Lung (tissue), 12 donors: ENCODE measurements around the gene UPK3A. TPM values are rescaled to one million over a fixed set of nuclear protein-coding genes. Genes with fewer than 3 reads are reported as not detected.
A peak's percentile ranks its signal among the peaks of the same experiment; 100 is the strongest.

Experiments
- ATAC-seq: fragments of 200-7000 bp; cut with Tn5 transposase; one replicate; pipeline ENCODE4 v1.9.1; 2020; ENCODE audit warnings: moderate number of reproducible peaks; ENCODE audit not compliant: insufficient read depth, low FRiP score
- DNase-seq, 3 donors: peaks; one replicate each; pipeline ENCODE4 v3.0.0-alpha.2; 2013 to 2017
- H3K27ac ChIP-seq, 2 donors: one replicate each; pipeline ENCODE4 v1.5.1; 2013; ENCODE audit warnings: mild to moderate bottlenecking in 2 of 2, moderate library complexity in 2 of 2, control low read depth in 1 of 2, inconsistent platforms in 1 of 2, low read depth in 1 of 2, low read length in 1 of 2
- H3K27me3 ChIP-seq, 3 donors: one replicate each; pipeline ENCODE4 v1.5.1; 2013; ENCODE audit warnings: low read length in 2 of 3; ENCODE audit not compliant: control insufficient read depth in 3 of 3, insufficient read depth in 3 of 3
- H3K36me3 ChIP-seq, 4 donors: one replicate each; pipeline ENCODE4 v1.5.1; 2013; ENCODE audit warnings: low read length in 4 of 4, mild to moderate bottlenecking in 1 of 4, moderate library complexity in 1 of 4; ENCODE audit not compliant: control insufficient read depth in 4 of 4, insufficient read depth in 4 of 4
- H3K4me1 ChIP-seq, 5 donors: one replicate each; pipeline ENCODE4 v1.5.1; 2013; ENCODE audit warnings: low read length in 5 of 5, mild to moderate bottlenecking in 2 of 5, moderate library complexity in 1 of 5; ENCODE audit not compliant: control insufficient read depth in 5 of 5, insufficient read depth in 5 of 5
- H3K4me3 ChIP-seq: one replicate; pipeline ENCODE4 v1.5.1; 2013; ENCODE audit warnings: mild to moderate bottlenecking, control low read depth, moderate library complexity
- H3K9ac ChIP-seq, 2 donors: one replicate each; pipeline ENCODE4 v1.5.1; 2013; ENCODE audit warnings: low read length in 2 of 2, control low read depth in 1 of 2; ENCODE audit not compliant: insufficient read depth in 1 of 2
- H3K9me3 ChIP-seq, 4 donors: one replicate each; pipeline ENCODE4 v1.5.1; 2013; ENCODE audit warnings: low read length in 3 of 4, mild to moderate bottlenecking in 1 of 4, moderate library complexity in 1 of 4; ENCODE audit not compliant: control insufficient read depth in 4 of 4, insufficient read depth in 3 of 4
- CTCF ChIP-seq: IDR thresholded peaks from 2 replicates; pipeline ENCODE4 v1.5.1; 2012; ENCODE audit warnings: mild to moderate bottlenecking; ENCODE audit errors: control extremely low read depth, extremely low read depth
- WGBS, 2 donors: extraction: QIAGEN DNeasy Blood & Tissue Kit; methylation state at CpG; one replicate each; pipeline ENCODE4 v1.1.7; 2013; 5-methylcytosine and 5-hydroxymethylcytosine counted together
- polyA plus RNA-seq, 2 donors: library from polyadenylated mRNA; stranded (reverse); fragments of 200-250 nt; gene quantifications; one replicate each; pipeline ENCODE4 v1.2.1, GENCODE V29; 2013
- total RNA-seq, 2 donors: library from RNA; depleted of rRNA in 1 of 2; stranded (reverse); fragments of >200 nt in 1 of 2; gene quantifications; one replicate each; pipeline ENCODE4 v1.2.1, GENCODE V29; 2014 to 2021
- donor health status: control.
- donor health status: control.
- donor health status: Bipolar disorder and iron deficiency.
- donor health status: healthy.
- donor health status: DM: yes; HTN: yes; CAD: no.

Gene UPK3A
- total and polyA plus RNA-seq, 4 donors, result 0.30 to 0.55 TPM; not detected in 2

DNA sequence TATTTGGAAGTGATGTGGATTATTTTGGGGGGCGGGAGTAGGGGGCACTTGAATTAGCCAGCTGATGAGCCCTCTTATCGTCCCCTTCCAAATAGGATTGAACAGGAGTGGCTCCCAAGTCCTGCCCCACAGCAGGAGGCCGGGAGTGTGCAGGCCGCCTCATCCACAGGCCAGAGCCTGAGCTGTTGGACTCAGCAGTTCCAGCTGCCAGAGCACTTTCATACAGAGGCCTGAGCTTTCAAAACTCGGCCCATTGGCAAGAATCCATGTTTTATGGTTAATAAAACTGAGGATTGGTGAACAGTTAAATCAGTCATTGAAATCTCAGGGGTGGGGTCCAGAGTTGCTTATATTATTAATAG is 34.6 kb downstream of the UPK3A start:
- Histone ChIP-seq H3K9me3 (no peaks in the 10 kb centered on the region), H3K9ac (peak overlapping the region in 1 of 2 donors; percentile 75), H3K27me3 (no peaks in the 10 kb centered on the region), H3K4me1 (peaks cover 11 to 35% (median 13%) of the 10 kb centered on the region in 5 donors), H3K4me3 (no peak overlapping the region), H3K27ac (peak overlapping the region; percentile 13 to 48), H3K36me3 (peaks cover 4 to 20% (median 15%) of the 10 kb centered on the region in 4 donors)
- ATAC-seq (no peak), DNase-seq (peak; percentile 90 to 96 (median 95))
- WGBS, 2 donors, result 63 to 80% methylated on average over 5 of the region's 5 CpGs
- TF ChIP-seq CTCF, result no peak

DNA sequence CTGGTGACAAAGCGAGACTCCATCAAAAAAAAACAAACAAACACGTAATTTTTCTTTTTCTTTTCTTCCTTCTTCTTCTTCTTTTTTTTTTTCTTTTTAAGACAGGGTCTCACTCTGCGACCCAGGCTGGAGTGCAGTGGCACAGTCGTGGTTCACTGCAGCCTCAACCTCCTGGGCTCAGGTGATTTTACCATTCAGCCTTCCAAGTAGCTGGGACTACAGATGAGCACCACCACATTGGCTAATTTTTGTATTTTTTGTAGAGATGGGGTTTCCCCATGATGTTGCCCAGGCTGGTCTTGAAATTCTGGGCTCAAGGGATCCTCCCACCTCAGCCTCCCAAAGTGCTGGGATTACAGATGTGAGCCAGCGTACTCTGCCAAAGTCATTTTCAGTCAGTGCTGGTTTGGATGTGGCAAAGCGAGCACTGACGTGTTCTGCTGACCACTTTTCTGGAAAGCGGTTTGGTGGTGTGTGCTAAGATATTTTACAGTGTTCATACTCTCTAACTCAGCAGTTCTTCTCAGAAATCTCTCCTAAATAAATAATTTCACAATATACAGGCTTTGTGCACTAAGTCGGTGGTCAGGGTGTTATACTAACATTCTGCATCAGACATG is 35.7 kb downstream of the UPK3A start:
- H3K27ac ChIP-seq, result no peak overlapping the region
- no peaks in the 10 kb centered on the region for H3K9me3 ChIP-seq
- DNase-seq (peak in 1 of 3 donors; percentile 63), ATAC-seq (no peak)
- H3K27me3 ChIP-seq, result no peaks in the 10 kb centered on the region
- peaks cover 4 to 21% (median 17%) of the 10 kb centered on the region in 4 donors for H3K36me3 ChIP-seq
- 84 to 88% methylated on average over 9 of the region's 9 CpGs for WGBS, 2 donors
- no peak for TF ChIP-seq CTCF
- H3K9ac ChIP-seq, result peak overlapping the region in 1 of 2 donors; percentile 17
- H3K4me1 ChIP-seq, result peaks cover 11 to 35% (median 13%) of the 10 kb centered on the region in 5 donors
- no peak overlapping the region for H3K4me3 ChIP-seq

GRCh38 chr22:45321827-45322226 is 37.1 kb downstream of the UPK3A start:
- Histone ChIP-seq H3K27me3 (no peaks in the 10 kb centered on the region), H3K36me3 (peaks cover 4 to 21% (median 20%) of the 10 kb centered on the region in 4 donors), H3K9me3 (no peaks in the 10 kb centered on the region), H3K9ac (no peak overlapping the region), H3K4me3 (no peak overlapping the region), H3K4me1 (peaks cover 11 to 35% (median 13%) of the 10 kb centered on the region in 5 donors), H3K27ac (no peak overlapping the region)
- WGBS, 2 donors, result 92% methylated on average over 12 of the region's 12 CpGs
- TF ChIP-seq CTCF, result no peak
- no peak for DNase-seq
- no peak for ATAC-seq
